Kidney epithelial cell (primary cell): ENCODE measurements around the gene SHC2. TPM values are rescaled to one million over a fixed set of nuclear protein-coding genes. Genes with fewer than 3 reads are reported as not detected.

Experiments
- DNase-seq: peaks from one replicate; pipeline ENCODE4 v3.0.0-alpha.2; 2010; ENCODE audit warnings: low read depth
- H3K27me3 ChIP-seq: 2 replicates; pipeline ENCODE4 v1.6.0; 2011; ENCODE audit warnings: low read length; ENCODE audit not compliant: control insufficient read depth, insufficient read depth
- H3K36me3 ChIP-seq: 2 replicates; pipeline ENCODE4 v1.5.1; 2011; ENCODE audit warnings: low read length; ENCODE audit not compliant: control insufficient read depth, insufficient read depth
- H3K4me3 ChIP-seq: 2 replicates; pipeline ENCODE4 v1.5.1; 2011; ENCODE audit warnings: low read depth, mild to moderate bottlenecking, control low read depth, low read length
- total RNA-seq: library from RNA; depleted of rRNA; stranded (reverse); fragments of >200 nt; gene quantifications from 2 replicates; pipeline ENCODE4 v1.2.3, GENCODE V29; 2015
- TF ChIP-seq, protein P1 (sequence below): IDR thresholded peaks from 2 replicates; pipeline ENCODE4 v1.5.1; 2011; ENCODE audit warnings: mild to moderate bottlenecking, moderate library complexity, low read length, control low read depth, inconsistent platforms; ENCODE audit not compliant: insufficient read depth, poor library complexity, severe bottlenecking

SHC2 gene
- total RNA-seq, 1 donor from 2014 or later = 15.2 TPM

DNA sequence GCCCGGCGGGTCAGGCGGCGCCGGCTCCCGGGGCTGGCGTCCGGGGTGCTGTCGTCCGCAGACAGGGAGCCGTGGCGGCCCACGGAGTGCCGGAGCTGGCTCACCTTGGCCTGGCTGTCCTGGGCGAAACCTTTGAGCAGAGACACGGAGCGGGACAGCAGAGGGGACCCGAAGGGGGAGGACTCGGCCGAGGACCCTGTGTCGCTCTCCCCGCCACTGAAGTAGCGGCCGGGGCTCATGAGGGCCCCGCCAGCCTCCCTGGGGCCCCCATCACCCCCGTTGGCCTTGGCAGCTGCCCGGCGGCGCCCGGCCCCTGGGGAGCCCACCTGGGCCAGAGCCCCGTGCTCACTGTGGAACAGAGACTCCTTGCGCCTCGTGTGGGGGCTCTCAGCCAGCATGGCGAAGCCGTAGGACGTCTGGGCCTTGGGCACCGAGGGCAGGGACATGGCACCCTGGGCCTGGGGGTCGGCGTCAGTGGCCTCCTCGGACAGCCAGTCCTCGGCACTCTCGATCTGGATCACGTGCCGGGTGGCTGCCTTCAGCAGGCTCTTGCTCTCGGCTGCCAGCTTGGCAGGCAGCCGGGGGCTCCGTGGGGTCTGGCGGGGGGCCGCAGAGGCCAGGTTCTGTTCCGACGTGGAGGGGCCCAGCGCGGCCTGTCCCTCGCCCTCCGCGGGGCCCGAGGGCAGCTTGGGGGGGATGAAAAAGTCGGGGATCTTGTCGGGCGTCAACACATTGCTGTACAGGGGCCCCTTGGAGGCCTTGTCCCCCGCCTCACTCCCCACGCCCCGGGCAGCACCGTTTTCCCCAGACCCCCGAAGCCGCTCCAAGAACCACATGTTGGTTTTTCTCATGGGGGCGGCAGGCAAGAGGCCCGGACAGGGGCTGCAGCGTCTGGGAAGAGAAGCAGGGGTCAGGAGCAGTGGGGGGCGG, 53.1 kb downstream of the SHC2 start:
- no peak overlapping the region for H3K4me3 ChIP-seq
- DNase-seq = no peak
- H3K27me3 ChIP-seq = peaks cover 71% of the 10 kb centered on the region
- TF ChIP-seq, protein P1, sequence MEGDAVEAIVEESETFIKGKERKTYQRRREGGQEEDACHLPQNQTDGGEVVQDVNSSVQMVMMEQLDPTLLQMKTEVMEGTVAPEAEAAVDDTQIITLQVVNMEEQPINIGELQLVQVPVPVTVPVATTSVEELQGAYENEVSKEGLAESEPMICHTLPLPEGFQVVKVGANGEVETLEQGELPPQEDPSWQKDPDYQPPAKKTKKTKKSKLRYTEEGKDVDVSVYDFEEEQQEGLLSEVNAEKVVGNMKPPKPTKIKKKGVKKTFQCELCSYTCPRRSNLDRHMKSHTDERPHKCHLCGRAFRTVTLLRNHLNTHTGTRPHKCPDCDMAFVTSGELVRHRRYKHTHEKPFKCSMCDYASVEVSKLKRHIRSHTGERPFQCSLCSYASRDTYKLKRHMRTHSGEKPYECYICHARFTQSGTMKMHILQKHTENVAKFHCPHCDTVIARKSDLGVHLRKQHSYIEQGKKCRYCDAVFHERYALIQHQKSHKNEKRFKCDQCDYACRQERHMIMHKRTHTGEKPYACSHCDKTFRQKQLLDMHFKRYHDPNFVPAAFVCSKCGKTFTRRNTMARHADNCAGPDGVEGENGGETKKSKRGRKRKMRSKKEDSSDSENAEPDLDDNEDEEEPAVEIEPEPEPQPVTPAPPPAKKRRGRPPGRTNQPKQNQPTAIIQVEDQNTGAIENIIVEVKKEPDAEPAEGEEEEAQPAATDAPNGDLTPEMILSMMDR = no peak
- H3K36me3 ChIP-seq = no peaks in the 10 kb centered on the region

DNA sequence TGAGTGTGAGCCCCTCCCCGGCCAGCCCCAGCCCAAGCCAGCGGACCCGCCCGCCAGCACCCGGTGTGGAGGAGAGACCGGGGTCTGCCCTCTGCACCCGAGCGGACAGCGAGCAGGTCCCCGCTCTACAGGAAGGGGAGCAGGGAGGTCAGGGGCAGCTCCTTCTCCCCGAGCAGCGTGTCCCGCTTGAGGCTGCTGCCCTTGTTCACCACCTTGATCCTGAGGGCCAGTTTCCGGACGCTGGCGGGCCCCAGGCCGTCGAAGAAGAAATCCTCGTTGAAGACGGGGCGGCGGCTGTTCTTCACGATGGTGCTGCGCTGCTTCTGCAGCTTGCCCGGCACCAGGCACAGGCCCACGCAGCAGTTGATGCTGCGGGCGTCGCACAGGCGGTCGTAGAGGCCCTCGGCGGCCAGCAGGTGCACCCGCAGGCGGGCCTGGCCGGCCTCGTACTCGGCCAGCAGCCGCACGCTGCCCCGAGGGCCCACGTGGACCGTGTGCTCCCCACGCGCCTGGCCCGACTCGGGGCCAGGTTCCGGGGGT, 53.8 kb downstream of the SHC2 start:
- TF ChIP-seq, protein P1 = no peak

DNA sequence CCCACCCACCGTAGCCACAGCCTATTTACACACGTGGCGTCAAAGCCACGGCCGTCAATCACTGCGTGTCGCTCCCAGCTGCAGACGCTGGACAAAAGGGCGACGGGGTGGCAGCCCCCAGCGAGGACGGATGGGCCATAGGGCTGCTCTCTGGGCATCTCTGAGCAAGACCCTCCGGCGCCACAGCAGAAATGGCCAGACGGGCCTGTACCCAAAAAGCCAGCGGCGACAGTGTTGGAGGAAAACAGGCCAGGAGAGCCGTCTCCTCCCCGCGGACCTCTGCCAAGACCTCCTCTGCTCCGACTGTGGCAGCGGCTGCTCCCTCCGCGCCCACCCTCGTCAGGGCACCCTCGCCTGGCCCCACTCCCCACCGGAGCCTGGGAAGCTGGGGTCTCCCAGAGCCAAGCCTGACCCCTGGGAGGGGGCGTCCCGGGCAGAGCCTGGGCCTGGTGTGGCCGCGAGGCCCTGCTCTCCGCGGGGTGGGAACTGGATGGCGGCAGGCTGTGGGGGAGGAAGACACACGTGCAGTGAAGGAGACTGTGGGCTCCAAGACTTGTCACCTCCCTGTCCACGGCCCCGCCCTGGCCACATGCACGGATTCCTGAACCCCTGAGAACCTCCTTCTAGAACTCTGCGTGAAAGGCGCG, 54.6 kb downstream of the SHC2 start:
- TF ChIP-seq, protein P1 = no peak
- no peak for DNase-seq
- peaks cover 71% of the 10 kb centered on the region for H3K27me3 ChIP-seq
- H3K4me3 ChIP-seq = no peak overlapping the region
- no peaks in the 10 kb centered on the region for H3K36me3 ChIP-seq

More for the DNA sequence above, 53.8 kb downstream of the SHC2 start:
- no peak for DNase-seq
- peaks cover 72% of the 10 kb centered on the region for H3K27me3 ChIP-seq
- no peak overlapping the region for H3K4me3 ChIP-seq
- no peaks in the 10 kb centered on the region for H3K36me3 ChIP-seq

DNA sequence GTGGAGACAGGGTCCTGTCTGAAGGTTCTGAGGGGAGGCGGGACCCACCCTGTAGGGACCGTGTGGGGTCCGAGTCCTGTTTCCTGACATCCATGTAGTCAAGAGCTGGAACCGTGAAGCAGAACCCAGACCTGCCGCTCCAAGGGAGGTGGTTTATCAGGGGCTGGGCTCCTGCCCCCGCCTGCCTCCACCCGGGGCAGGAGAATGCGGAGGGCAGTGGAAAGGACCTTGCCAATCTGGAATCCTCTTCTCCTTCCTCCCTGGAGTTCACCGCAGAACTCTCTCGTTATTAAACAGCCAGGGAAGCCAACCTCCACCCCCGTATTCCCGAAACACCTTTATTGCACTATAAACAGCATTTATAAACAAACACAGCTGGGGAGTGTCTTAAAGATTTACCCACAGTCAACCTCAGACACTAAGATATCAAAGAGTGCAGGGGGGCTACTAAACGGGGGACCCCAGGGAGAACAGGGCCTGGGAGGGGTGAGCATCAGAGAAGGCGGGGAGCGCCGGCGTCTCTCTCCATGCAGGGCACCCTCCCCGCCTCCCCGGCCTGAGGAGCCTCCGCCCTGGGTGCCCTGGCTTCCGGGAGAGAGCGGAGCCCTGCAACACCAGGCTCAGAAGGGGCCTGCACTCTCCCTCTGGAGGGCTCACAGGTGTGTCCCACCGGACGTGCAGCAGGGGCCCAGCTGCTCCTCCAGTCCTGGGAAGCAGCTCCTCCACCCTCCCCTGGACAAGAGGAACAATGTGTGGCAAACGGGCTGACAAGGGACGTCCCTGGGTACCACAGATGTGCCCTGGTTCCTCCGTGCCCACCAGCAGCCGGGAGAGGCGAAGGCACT, 55.5 kb downstream of the SHC2 start:
- no peak for DNase-seq
- Histone ChIP-seq H3K36me3 (no peaks in the 10 kb centered on the region), H3K27me3 (peaks cover 71% of the 10 kb centered on the region), H3K4me3 (no peak overlapping the region)
- TF ChIP-seq, protein P1 = no peak

DNA sequence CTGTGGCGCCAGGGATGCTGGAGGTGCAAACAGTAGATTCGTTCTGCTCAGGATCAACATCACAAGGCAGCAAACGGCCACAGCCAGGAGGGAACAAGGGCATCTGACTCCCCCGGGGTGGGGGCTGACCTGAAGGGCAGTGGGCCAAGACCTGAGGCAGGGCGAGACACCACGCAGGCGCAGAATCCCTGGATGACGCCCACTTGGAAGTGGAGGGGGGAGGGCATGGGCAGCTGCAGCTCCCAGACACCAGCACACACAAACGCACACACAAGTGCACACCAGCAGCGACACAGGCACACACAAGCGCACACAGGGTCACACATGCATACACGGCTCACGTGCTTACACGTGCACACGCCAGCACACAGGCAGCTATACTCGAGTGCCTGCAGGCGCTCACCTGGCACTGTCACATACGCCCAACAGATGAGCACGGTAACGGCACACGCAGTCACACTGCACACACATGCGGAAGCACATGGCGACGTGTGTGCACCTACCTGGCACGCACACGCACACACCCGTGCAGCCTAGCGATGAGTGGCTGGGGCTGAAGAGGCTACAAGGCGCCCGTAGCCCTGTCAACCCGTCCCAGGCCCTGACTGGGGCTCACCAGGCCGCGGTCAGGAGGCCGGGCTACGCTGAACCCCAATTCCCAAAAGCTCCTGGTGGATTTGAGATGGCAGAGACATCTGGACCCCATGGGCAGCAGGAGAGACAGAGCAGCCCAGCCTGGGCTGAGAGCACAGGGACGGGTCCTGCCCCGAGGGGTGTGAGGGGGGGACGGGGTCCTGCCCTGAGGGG, 57.4 kb downstream of the SHC2 start:
- DNase-seq = no peak
- Histone ChIP-seq H3K36me3 (no peaks in the 10 kb centered on the region), H3K4me3 (no peak overlapping the region), H3K27me3 (peaks cover 54% of the 10 kb centered on the region)
- TF ChIP-seq, protein P1 = no peak
